ENCODE measurements around the gene ABHD17A.

ABHD17A gene

GRCh38 chr19:1863328-1863637, 22.0 kb downstream of the ABHD17A start, which contains the start of gene KLF16:
TSS of gene KLF16 (minus strand) at chr19:1863579. CDS start at chr19:1863497, 82 bp downstream.
- DNase-seq = no peak

GRCh38 chr19:1862424-1863327, 22.6 kb downstream of the ABHD17A start:
- peak; percentile 42 for DNase-seq

GRCh38 chr19:1862068-1862423, 23.2 kb downstream of the ABHD17A start:
- no peak for DNase-seq

GRCh38 chr19:1861599-1862031, 23.7 kb downstream of the ABHD17A start:
- peak; percentile 29 for DNase-seq

- no peak for DNase-seq
Measured at GRCh38 chr19:1860821-1861598, 24.3 kb downstream of the ABHD17A start.

- peak; percentile 72 for DNase-seq
Measured at GRCh38 chr19:1860042-1860775, 25.1 kb downstream of the ABHD17A start.

GRCh38 chr19:1859331-1859781, 25.9 kb downstream of the ABHD17A start:
- DNase-seq = no peak

GRCh38 chr19:1858412-1859081, 26.7 kb downstream of the ABHD17A start:
- no peak for DNase-seq

GRCh38 chr19:1857648-1858326, 27.5 kb downstream of the ABHD17A start:
- DNase-seq = no peak

- DNase-seq = peak; percentile 89
Measured at GRCh38 chr19:1856698-1857603, 28.3 kb downstream of the ABHD17A start.

- no peak for DNase-seq
Measured at GRCh38 chr19:1856345-1856697, 29.0 kb downstream of the ABHD17A start.

GRCh38 chr19:1855828-1856255, 29.5 kb downstream of the ABHD17A start:
- DNase-seq = peak; percentile 34

- peak; percentile 93 for DNase-seq
Measured at GRCh38 chr19:1855040-1855827, 30.1 kb downstream of the ABHD17A start.

- DNase-seq = no peak
Measured at GRCh38 chr19:1854542-1855039, 30.7 kb downstream of the ABHD17A start.

GRCh38 chr19:1854039-1854541, 31.2 kb downstream of the ABHD17A start:
- no peak for DNase-seq

- DNase-seq = peak; percentile 80
Measured at GRCh38 chr19:1853295-1854038, 31.8 kb downstream of the ABHD17A start.

GRCh38 chr19:1852581-1853128, 32.6 kb downstream of the ABHD17A start:
- no peak for DNase-seq

All from EL (cell line).